Measurements from ENCODE around the gene CAMK1D.
A peak's percentile ranks its signal among the peaks of the same experiment; 100 is the strongest.

The CAMK1D gene

GRCh38 chr10:12466704-12467305 is 117.5 kb downstream of the CAMK1D start:
- DNase-seq (ENCODE audit: low read depth, low spot score): no peak

- no peak for DNase-seq (ENCODE audit: low read depth, low spot score)
These were observed 120.0 kb downstream of the CAMK1D start for GRCh38 chr10:12469345-12469744.

- no peak for DNase-seq (ENCODE audit: low read depth, low spot score)
These were observed 121.4 kb downstream of the CAMK1D start for GRCh38 chr10:12470719-12471118.

- DNase-seq (ENCODE audit: low read depth, low spot score): no peak
These were observed 121.8 kb downstream of the CAMK1D start for GRCh38 chr10:12471135-12471534.

- no peak for DNase-seq (ENCODE audit: low read depth, low spot score)
These were observed 124.1 kb downstream of the CAMK1D start for GRCh38 chr10:12473491-12473890.

GRCh38 chr10:12474727-12475412 is 125.5 kb downstream of the CAMK1D start:
- DNase-seq (ENCODE audit: low read depth, low spot score): no peak

GRCh38 chr10:12476656-12477055 is 127.3 kb downstream of the CAMK1D start:
- DNase-seq (ENCODE audit: low read depth, low spot score): no peak

- DNase-seq (ENCODE audit: low read depth, low spot score): no peak
These were observed 130.1 kb downstream of the CAMK1D start for GRCh38 chr10:12479437-12479844.

GRCh38 chr10:12479924-12480323 is 130.6 kb downstream of the CAMK1D start:
- no peak for DNase-seq (ENCODE audit: low read depth, low spot score)

GRCh38 chr10:12480440-12480839 is 131.1 kb downstream of the CAMK1D start:
- DNase-seq (ENCODE audit: low read depth, low spot score): no peak

- DNase-seq (ENCODE audit: low read depth, low spot score): no peak
These were observed 132.6 kb downstream of the CAMK1D start for GRCh38 chr10:12481924-12482323.

- DNase-seq (ENCODE audit: low read depth, low spot score): peak; percentile 72
These were observed 133.2 kb downstream of the CAMK1D start for GRCh38 chr10:12482587-12482986.

GRCh38 chr10:12484002-12484918 is 134.9 kb downstream of the CAMK1D start:
- DNase-seq (ENCODE audit: low read depth, low spot score): no peak

GRCh38 chr10:12484941-12485805 is 135.8 kb downstream of the CAMK1D start:
- peak; percentile 51 for DNase-seq (ENCODE audit: low read depth, low spot score)

GRCh38 chr10:12487366-12487765 is 138.0 kb downstream of the CAMK1D start:
- DNase-seq (ENCODE audit: low read depth, low spot score): no peak

- no peak for DNase-seq (ENCODE audit: low read depth, low spot score)
These were observed 139.3 kb downstream of the CAMK1D start for GRCh38 chr10:12488626-12489025.

GRCh38 chr10:12489357-12489756 is 140.0 kb downstream of the CAMK1D start:
- DNase-seq (ENCODE audit: low read depth, low spot score): no peak

- peak; percentile 76 for DNase-seq (ENCODE audit: low read depth, low spot score)
These were observed 140.5 kb downstream of the CAMK1D start for GRCh38 chr10:12489806-12490205.

- no peak for DNase-seq (ENCODE audit: low read depth, low spot score)
These were observed 141.6 kb downstream of the CAMK1D start for GRCh38 chr10:12490963-12491362.

- no peak for DNase-seq (ENCODE audit: low read depth, low spot score)
These were observed 142.1 kb downstream of the CAMK1D start for GRCh38 chr10:12491491-12491890.

GRCh38 chr10:12492016-12492415 is 142.7 kb downstream of the CAMK1D start:
- DNase-seq (ENCODE audit: low read depth, low spot score): no peak

Data from ELF-1 (cell line).